Testis (tissue), 3 donors: ENCODE results near the gene TMED6. TPM values are rescaled to one million over a fixed set of nuclear protein-coding genes. Genes with fewer than 3 reads are reported as not detected.

Experiments
- DNase-seq: peaks from one replicate; pipeline ENCODE4 v3.0.0-alpha.2; 2019
- H3K27ac ChIP-seq, 2 donors: fragments of 200-600 bp; sonication (generic); one replicate each; pipeline ENCODE4 v1.5.1; 2019
- H3K27me3 ChIP-seq: fragments of 200-600 bp; sonication (generic); one replicate; pipeline ENCODE4 v1.5.1; 2019
- H3K36me3 ChIP-seq: fragments of 200-600 bp; sonication (generic); one replicate; pipeline ENCODE4 v1.5.1; 2017; ENCODE audit warnings: low read depth; ENCODE audit errors: missing control alignments
- H3K4me1 ChIP-seq: fragments of 200-600 bp; sonication (generic); one replicate; pipeline ENCODE4 v1.5.1; 2019
- H3K4me3 ChIP-seq, 2 donors: fragments of 200-600 bp; sonication (generic); one replicate each; pipeline ENCODE4 v1.5.1; 2017 to 2019
- H3K9me3 ChIP-seq: fragments of 200-600 bp; sonication (generic); one replicate; pipeline ENCODE4 v1.5.1; 2017
- CTCF ChIP-seq, 3 experiments: fragments of 450-650 bp in 2 of 3; fragments of 200-600 bp in 1 of 3; sonication (generic) in 1 of 3; IDR thresholded peaks; one replicate each; pipeline ENCODE4 v1.5.1; 2016 to 2019; ENCODE audit warnings: antibody characterized with exemption in 3 of 3, mild to moderate bottlenecking in 2 of 3, moderate library complexity in 1 of 3
- POLR2A ChIP-seq: fragments of 450-650 bp; IDR thresholded peaks from one replicate; pipeline ENCODE4 v1.6.1; 2017; ENCODE audit warnings: antibody characterized with exemption, mild to moderate bottlenecking, moderate library complexity
- WGBS, 2 donors: methylation state at CpG; one replicate each; pipeline ENCODE4 v1.1.5; 2018; 5-methylcytosine and 5-hydroxymethylcytosine counted together
- intact Hi-C: fragments of 100-400 bp; cut with DNase I; formaldehyde crosslinking; loops from one replicate; pipeline ENCODE4 v1.15.1; 2023; ENCODE audit warnings: low total_unique reads
- polyA plus RNA-seq: library from polyadenylated mRNA; stranded (reverse); fragments of 350-450 nt; fragmentation: Illumina TruSeq; extraction: RNeasy Lipid Tissue Mini Kit (QIAGEN cat#74804); gene quantifications from one replicate; pipeline ENCODE4 v1.2.3, GENCODE V29; 2014; ENCODE audit warnings: low read depth, low replicate concordance; ENCODE audit not compliant: insufficient read depth
- total RNA-seq, 2 donors: library from RNA; depleted of rRNA; stranded (reverse); fragments of >200 nt; gene quantifications; one replicate each; pipeline ENCODE4 v1.2.3, GENCODE V29; 2016

The TMED6 gene
- total and polyA plus RNA-seq, 3 donors from 2014 or later, result 1.4 to 1.6 TPM; not detected in 1

DNA sequence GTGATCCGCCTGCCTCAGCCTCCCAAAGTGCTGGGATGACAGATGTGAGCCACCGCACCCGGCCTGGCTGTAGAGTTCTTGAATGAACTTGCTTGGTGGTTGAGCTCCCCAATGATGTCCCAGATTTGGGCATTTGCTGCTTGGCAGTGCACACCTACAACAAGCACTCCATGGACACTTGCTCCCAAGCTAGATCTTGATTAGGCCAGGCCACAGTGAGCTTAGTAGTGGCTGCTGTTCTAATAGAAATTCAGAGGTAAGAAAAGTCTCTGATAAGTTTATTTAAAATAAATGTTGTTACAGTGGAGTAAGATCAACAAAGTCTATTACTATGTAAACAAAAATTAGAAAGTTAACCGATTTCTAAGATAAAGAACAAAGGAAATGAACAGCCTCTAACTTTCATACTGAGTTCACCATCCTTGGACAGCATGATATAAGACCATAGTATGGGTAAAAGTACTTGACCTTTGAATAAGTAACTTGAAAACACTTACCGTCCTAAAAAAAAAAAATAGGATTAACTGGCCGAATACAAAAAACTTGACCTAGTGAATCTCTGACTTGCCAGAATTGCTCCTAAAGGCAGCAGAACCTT lies 951 bp downstream of the TMED6 start:
- no peak for DNase-seq
- no peaks in the 10 kb centered on the region for H3K9me3 ChIP-seq
- H3K27ac ChIP-seq, result no peak overlapping the region
- no peaks in the 10 kb centered on the region for H3K36me3 ChIP-seq
- no peak for TF ChIP-seq POLR2A
- TF ChIP-seq CTCF (IDR thresholded peaks at IDR 0.05), result no peak
- no peaks in the 10 kb centered on the region for H3K27me3 ChIP-seq
- WGBS, 2 donors, result 75 to 77% methylated on average over 6 of the region's 6 CpGs
- H3K4me1 ChIP-seq, result no peaks in the 10 kb centered on the region
- intact Hi-C loops, result no loop called here
- no peak overlapping the region for H3K4me3 ChIP-seq

- H3K9me3 ChIP-seq, result no peaks in the 10 kb centered on the region
- no peak for DNase-seq
- 79 to 88% methylated on average over 10 of the region's 10 CpGs for WGBS, 2 donors
- no peaks in the 10 kb centered on the region for H3K27me3 ChIP-seq
- H3K4me3 ChIP-seq, result no peak overlapping the region
- no peak for TF ChIP-seq CTCF (IDR thresholded peaks at IDR 0.05)
- TF ChIP-seq POLR2A, result no peak
- no peaks in the 10 kb centered on the region for H3K4me1 ChIP-seq
- intact Hi-C loops, result no loop called here
- H3K36me3 ChIP-seq, result no peaks in the 10 kb centered on the region
- no peak overlapping the region for H3K27ac ChIP-seq
Measured at GRCh38 chr16:69349536-69349935, 2.0 kb downstream of the TMED6 start.

GRCh38 chr16:69348222-69348621 lies 3.4 kb downstream of the TMED6 start:
- WGBS, 2 donors, result 90 to 96% methylated on average over 6 of the region's 6 CpGs
- H3K36me3 ChIP-seq, result no peaks in the 10 kb centered on the region
- no peak for DNase-seq
- no peak overlapping the region for H3K27ac ChIP-seq
- intact Hi-C loops, result no loop called here
- H3K9me3 ChIP-seq, result no peaks in the 10 kb centered on the region
- H3K4me3 ChIP-seq, result no peak overlapping the region
- no peak for TF ChIP-seq CTCF (IDR thresholded peaks at IDR 0.05)
- TF ChIP-seq POLR2A, result no peak
- no peaks in the 10 kb centered on the region for H3K27me3 ChIP-seq
- H3K4me1 ChIP-seq, result no peaks in the 10 kb centered on the region

DNA sequence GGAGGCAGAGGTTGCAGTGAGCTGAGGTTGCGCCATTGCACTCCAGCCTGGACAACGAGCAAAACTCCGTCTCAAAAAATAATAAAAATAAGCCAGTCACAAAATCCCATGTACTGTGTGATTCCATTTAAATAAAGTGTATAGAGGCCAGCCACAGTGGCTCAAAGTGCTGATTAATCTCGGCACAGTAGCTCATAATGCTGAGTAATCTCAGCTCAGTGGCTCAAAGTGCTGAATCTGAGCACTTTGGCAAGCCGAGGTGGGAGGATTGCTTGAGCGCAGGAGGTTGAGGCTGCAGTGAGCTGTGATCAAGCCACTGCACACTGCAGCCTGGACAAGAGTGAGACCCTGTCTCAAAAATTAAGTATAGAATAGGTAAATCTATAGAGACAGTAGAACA lies 4.9 kb downstream of the TMED6 start:
- WGBS, 2 donors, result 88 to 89% methylated on average over 6 of the region's 6 CpGs
- no peaks in the 10 kb centered on the region for H3K27me3 ChIP-seq
- H3K36me3 ChIP-seq, result no peaks in the 10 kb centered on the region
- H3K27ac ChIP-seq, result no peak overlapping the region
- no peak overlapping the region for H3K4me3 ChIP-seq
- no peaks in the 10 kb centered on the region for H3K4me1 ChIP-seq
- no peaks in the 10 kb centered on the region for H3K9me3 ChIP-seq
- DNase-seq, result no peak
- TF ChIP-seq CTCF (IDR thresholded peaks at IDR 0.05) (no peak), POLR2A (no peak)
- intact Hi-C loops, result no loop called here

DNA sequence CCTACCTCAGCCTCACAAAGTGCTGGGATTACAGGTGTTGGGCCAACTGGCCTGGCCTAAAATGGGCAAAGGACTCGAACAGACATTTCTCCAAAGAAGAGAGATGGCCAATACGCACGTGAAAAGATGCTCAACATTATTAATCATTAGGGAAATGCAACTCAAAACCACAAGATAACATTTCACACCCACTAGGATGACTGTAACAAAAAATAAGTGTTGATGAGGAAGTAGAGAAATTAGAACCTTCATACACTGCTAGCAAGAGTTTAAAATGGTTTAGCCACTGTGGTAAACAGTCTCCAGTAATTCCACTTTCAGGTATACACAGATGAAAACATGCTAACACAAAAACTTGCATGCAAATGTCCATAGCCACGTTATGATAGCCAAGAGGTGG lies 5.7 kb downstream of the TMED6 start:
- WGBS, 2 donors, result 78 to 84% methylated on average over 4 of the region's 4 CpGs
- Histone ChIP-seq H3K27ac (no peak overlapping the region), H3K27me3 (no peaks in the 10 kb centered on the region), H3K4me3 (no peak overlapping the region), H3K36me3 (no peaks in the 10 kb centered on the region), H3K4me1 (no peaks in the 10 kb centered on the region), H3K9me3 (no peaks in the 10 kb centered on the region)
- intact Hi-C loops, result no loop called here
- no peak for TF ChIP-seq CTCF (IDR thresholded peaks at IDR 0.05)
- no peak for TF ChIP-seq POLR2A
- no peak for DNase-seq
